ENCODE measurements around the gene GPR35.

DNA sequence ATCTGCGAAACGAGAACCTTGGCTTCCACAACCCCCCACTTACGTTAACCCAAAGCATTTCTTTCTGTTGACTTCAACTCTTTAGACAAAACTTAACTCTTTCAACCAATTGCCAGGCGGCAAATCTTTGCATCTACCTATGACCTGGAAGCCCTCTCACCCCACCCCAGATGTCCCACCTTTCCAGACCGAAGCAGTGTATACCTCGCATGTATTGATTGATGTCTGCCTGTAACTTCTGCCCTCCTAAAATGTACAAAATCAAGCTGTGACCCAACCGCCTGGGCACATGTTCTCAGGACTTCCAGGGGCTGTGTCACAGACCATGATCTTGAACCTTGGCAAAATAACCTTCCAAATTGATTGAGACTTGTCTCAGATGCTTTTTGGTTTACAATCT is 45.1 kb downstream of the GPR35 start:
- TF ChIP-seq POLR2A (IDR thresholded peaks at IDR 0.05; ENCODE audit: low read depth) (no peak), EP300 (IDR thresholded peaks at IDR 0.05) (no peak)
- TF ChIP-seq, protein P1, sequence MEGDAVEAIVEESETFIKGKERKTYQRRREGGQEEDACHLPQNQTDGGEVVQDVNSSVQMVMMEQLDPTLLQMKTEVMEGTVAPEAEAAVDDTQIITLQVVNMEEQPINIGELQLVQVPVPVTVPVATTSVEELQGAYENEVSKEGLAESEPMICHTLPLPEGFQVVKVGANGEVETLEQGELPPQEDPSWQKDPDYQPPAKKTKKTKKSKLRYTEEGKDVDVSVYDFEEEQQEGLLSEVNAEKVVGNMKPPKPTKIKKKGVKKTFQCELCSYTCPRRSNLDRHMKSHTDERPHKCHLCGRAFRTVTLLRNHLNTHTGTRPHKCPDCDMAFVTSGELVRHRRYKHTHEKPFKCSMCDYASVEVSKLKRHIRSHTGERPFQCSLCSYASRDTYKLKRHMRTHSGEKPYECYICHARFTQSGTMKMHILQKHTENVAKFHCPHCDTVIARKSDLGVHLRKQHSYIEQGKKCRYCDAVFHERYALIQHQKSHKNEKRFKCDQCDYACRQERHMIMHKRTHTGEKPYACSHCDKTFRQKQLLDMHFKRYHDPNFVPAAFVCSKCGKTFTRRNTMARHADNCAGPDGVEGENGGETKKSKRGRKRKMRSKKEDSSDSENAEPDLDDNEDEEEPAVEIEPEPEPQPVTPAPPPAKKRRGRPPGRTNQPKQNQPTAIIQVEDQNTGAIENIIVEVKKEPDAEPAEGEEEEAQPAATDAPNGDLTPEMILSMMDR (IDR thresholded peaks at IDR 0.05), result no peak
